IPS-15b (cell line): ENCODE results near the gene SMCO2.

Experiments
- H3K27me3 ChIP-seq: one replicate; pipeline ENCODE4 v1.6.1; 2013; ENCODE audit warnings: low read length; ENCODE audit not compliant: control insufficient read depth, insufficient read depth
- H3K36me3 ChIP-seq: one replicate; pipeline ENCODE4 v1.6.1; 2013; ENCODE audit warnings: low read length; ENCODE audit not compliant: control insufficient read depth, insufficient read depth
- H3K4me1 ChIP-seq: one replicate; pipeline ENCODE4 v1.6.1; 2013; ENCODE audit warnings: mild to moderate bottlenecking, low read length; ENCODE audit not compliant: control insufficient read depth, insufficient read depth
- H3K4me3 ChIP-seq: one replicate; pipeline ENCODE4 v1.5.1; 2013; ENCODE audit warnings: low read depth, low read length
- H3K9ac ChIP-seq: one replicate; pipeline ENCODE4 v1.6.1; 2013; ENCODE audit warnings: low read depth, mild to moderate bottlenecking, low read length
- H3K9me3 ChIP-seq: one replicate; pipeline ENCODE4 v1.6.1; 2013; ENCODE audit warnings: mild to moderate bottlenecking, low read length; ENCODE audit not compliant: control insufficient read depth, insufficient read depth

The SMCO2 gene

GRCh38 chr12:27431185-27431584 is 15.4 kb upstream of the SMCO2 start:
- no peaks in the 10 kb centered on the region for H3K9me3 ChIP-seq
- H3K27me3 ChIP-seq = no peaks in the 10 kb centered on the region
- no peak overlapping the region for H3K4me3 ChIP-seq
- no peak overlapping the region for H3K9ac ChIP-seq
- H3K36me3 ChIP-seq = no peaks in the 10 kb centered on the region
- H3K4me1 ChIP-seq = no peaks in the 10 kb centered on the region

GRCh38 chr12:27434673-27435565 is 11.6 kb upstream of the SMCO2 start:
- Histone ChIP-seq H3K4me1 (no peaks in the 10 kb centered on the region), H3K36me3 (no peaks in the 10 kb centered on the region), H3K9me3 (no peaks in the 10 kb centered on the region), H3K4me3 (no peak overlapping the region), H3K9ac (no peak overlapping the region), H3K27me3 (no peaks in the 10 kb centered on the region)

- no peaks in the 10 kb centered on the region for H3K4me1 ChIP-seq
- no peaks in the 10 kb centered on the region for H3K27me3 ChIP-seq
- no peaks in the 10 kb centered on the region for H3K36me3 ChIP-seq
- H3K9me3 ChIP-seq = no peaks in the 10 kb centered on the region
- no peak overlapping the region for H3K9ac ChIP-seq
- H3K4me3 ChIP-seq = no peak overlapping the region
Observed at GRCh38 chr12:27436029-27436428, 10.5 kb upstream of the SMCO2 start.

- H3K4me3 ChIP-seq = no peak overlapping the region
- no peaks in the 10 kb centered on the region for H3K36me3 ChIP-seq
- no peaks in the 10 kb centered on the region for H3K4me1 ChIP-seq
- no peaks in the 10 kb centered on the region for H3K27me3 ChIP-seq
- H3K9ac ChIP-seq = no peak overlapping the region
- no peaks in the 10 kb centered on the region for H3K9me3 ChIP-seq
Observed at GRCh38 chr12:27436768-27437167, 9.8 kb upstream of the SMCO2 start.

GRCh38 chr12:27437839-27438238 is 8.7 kb upstream of the SMCO2 start:
- Histone ChIP-seq H3K9me3 (no peaks in the 10 kb centered on the region), H3K36me3 (no peaks in the 10 kb centered on the region), H3K27me3 (no peaks in the 10 kb centered on the region), H3K4me3 (no peak overlapping the region), H3K4me1 (no peaks in the 10 kb centered on the region), H3K9ac (no peak overlapping the region)

GRCh38 chr12:27447761-27448160 is 1.2 kb downstream of the SMCO2 start:
- H3K9me3 ChIP-seq = no peaks in the 10 kb centered on the region
- no peaks in the 10 kb centered on the region for H3K27me3 ChIP-seq
- no peaks in the 10 kb centered on the region for H3K4me1 ChIP-seq
- no peaks in the 10 kb centered on the region for H3K36me3 ChIP-seq
- H3K4me3 ChIP-seq = no peak overlapping the region
- H3K9ac ChIP-seq = no peak overlapping the region

- Histone ChIP-seq H3K36me3 (no peaks in the 10 kb centered on the region), H3K27me3 (no peaks in the 10 kb centered on the region), H3K9ac (no peak overlapping the region)
Observed at GRCh38 chr12:27449026-27449425, 2.5 kb downstream of the SMCO2 start.

GRCh38 chr12:27449893-27450534 is 3.5 kb downstream of the SMCO2 start:
- no peaks in the 10 kb centered on the region for H3K9me3 ChIP-seq
- no peaks in the 10 kb centered on the region for H3K4me1 ChIP-seq
- H3K27me3 ChIP-seq = no peaks in the 10 kb centered on the region
- no peak overlapping the region for H3K4me3 ChIP-seq
- no peak overlapping the region for H3K9ac ChIP-seq
- H3K36me3 ChIP-seq = no peaks in the 10 kb centered on the region

More at GRCh38 chr12:27449026-27449425, 2.5 kb downstream of the SMCO2 start:
- Histone ChIP-seq H3K4me3 (no peak overlapping the region), H3K9me3 (no peaks in the 10 kb centered on the region), H3K4me1 (no peaks in the 10 kb centered on the region)

GRCh38 chr12:27451036-27451825 is 4.7 kb downstream of the SMCO2 start:
- H3K4me1 ChIP-seq = no peaks in the 10 kb centered on the region
- no peaks in the 10 kb centered on the region for H3K9me3 ChIP-seq
- no peak overlapping the region for H3K4me3 ChIP-seq
- no peaks in the 10 kb centered on the region for H3K36me3 ChIP-seq
- no peaks in the 10 kb centered on the region for H3K27me3 ChIP-seq
- no peak overlapping the region for H3K9ac ChIP-seq

- no peak overlapping the region for H3K9ac ChIP-seq
- H3K9me3 ChIP-seq = no peaks in the 10 kb centered on the region
- H3K36me3 ChIP-seq = no peaks in the 10 kb centered on the region
- H3K4me3 ChIP-seq = no peak overlapping the region
- H3K27me3 ChIP-seq = no peaks in the 10 kb centered on the region
- H3K4me1 ChIP-seq = no peaks in the 10 kb centered on the region
Observed at GRCh38 chr12:27453421-27453820, 6.9 kb downstream of the SMCO2 start.

- H3K27me3 ChIP-seq = no peaks in the 10 kb centered on the region
- no peaks in the 10 kb centered on the region for H3K4me1 ChIP-seq
- H3K9me3 ChIP-seq = no peaks in the 10 kb centered on the region
- H3K36me3 ChIP-seq = no peaks in the 10 kb centered on the region
- H3K9ac ChIP-seq = no peak overlapping the region
- no peak overlapping the region for H3K4me3 ChIP-seq
Observed at GRCh38 chr12:27455589-27455988, 9.1 kb downstream of the SMCO2 start.
